Transverse colon (tissue), 4 donors: ENCODE results near the gene ZNF777.

Experiments
- CTCF ChIP-seq, 5 experiments: fragments of 200-600 bp in 3 of 5; fragments of 450-650 bp in 2 of 5; sonication (generic) in 3 of 5; IDR thresholded peaks; 1 replicate in 2 of 5; 2 replicates in 3 of 5; pipeline ENCODE4 v1.5.1; 2016 to 2017; ENCODE audit warnings: antibody characterized with exemption in 5 of 5, inconsistent platforms in 3 of 5, mild to moderate bottlenecking in 2 of 5, moderate library complexity in 1 of 5
- EP300 ChIP-seq: sonication (generic); formaldehyde crosslinking; IDR thresholded peaks from one replicate; pipeline ENCODE4 v1.6.1; 2017; ENCODE audit warnings: antibody characterized with exemption, low read depth
- POLR2A ChIP-seq: fragments of 450-650 bp; IDR thresholded peaks from one replicate; pipeline ENCODE4 v1.6.1; 2016; ENCODE audit warnings: antibody characterized with exemption, mild to moderate bottlenecking, moderate library complexity
- POLR2AphosphoS5 ChIP-seq, 3 donors: sonication (generic); formaldehyde crosslinking; IDR thresholded peaks; one replicate each; pipeline ENCODE4 v1.6.1; 2016; ENCODE audit warnings: antibody characterized with exemption in 3 of 3

- TF ChIP-seq CTCF (IDR thresholded peaks at IDR 0.05) (no peak), POLR2A (no peak), EP300 (no peak), POLR2AphosphoS5 (IDR thresholded peaks at IDR 0.05) (no peak)
These were observed 8.9 kb upstream of the ZNF777 start for GRCh38 chr7:149469806-149470205.
